ENCODE data around the gene PRKAG3. TPM values are rescaled to one million over a fixed set of nuclear protein-coding genes. Genes with fewer than 3 reads are reported as not detected.

The PRKAG3 gene
- total and polyA plus RNA-seq, 9 of the 15 experiments (the other 6 are each of a cell fraction or from before 2014, with no cell fraction given) = not detected

- TF ChIP-seq ZBTB40 (IDR thresholded peaks at IDR 0.05) (no peak), ZBTB40 (CRISPR knock-in tag; IDR thresholded peaks at IDR 0.05) (no peak), ARID1B (IDR thresholded peaks at IDR 0.05) (no peak), RAD51 (IDR thresholded peaks at IDR 0.05; ENCODE audit: borderline replicate concordance, low read depth) (no peak)
These were observed 8.3 kb downstream of the PRKAG3 start (continued) for GRCh38 chr2:218823196-218823855.

Data from K562 (cell line).